ENCODE results near the gene VPS13C.

Gene VPS13C

DNA sequence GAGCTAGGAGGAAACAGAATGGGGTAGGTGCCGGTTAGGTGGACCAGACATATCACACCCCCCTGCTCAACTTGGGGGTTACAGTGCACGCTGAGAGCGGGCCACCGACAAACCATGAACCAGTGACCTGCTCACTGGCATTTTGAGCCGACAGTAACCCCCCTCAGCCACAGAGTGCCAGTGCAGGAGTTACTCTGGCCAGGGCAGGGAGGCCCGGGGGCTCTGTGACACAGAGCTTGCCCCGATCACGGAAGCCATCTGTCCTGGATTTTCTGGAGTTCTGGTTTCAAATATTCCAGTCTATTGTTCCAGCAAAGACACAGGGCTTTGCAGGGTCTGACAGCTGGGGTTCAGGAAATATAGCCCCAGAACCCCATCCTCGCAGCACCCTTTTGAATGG is 225.2 kb downstream of the VPS13C start:
- Histone ChIP-seq H3K4me2 (ENCODE audit: low read length) (no peak overlapping the region), H3K36me3 (ENCODE audit: insufficient read depth, low read length) (no peaks in the 10 kb centered on the region)

DNA sequence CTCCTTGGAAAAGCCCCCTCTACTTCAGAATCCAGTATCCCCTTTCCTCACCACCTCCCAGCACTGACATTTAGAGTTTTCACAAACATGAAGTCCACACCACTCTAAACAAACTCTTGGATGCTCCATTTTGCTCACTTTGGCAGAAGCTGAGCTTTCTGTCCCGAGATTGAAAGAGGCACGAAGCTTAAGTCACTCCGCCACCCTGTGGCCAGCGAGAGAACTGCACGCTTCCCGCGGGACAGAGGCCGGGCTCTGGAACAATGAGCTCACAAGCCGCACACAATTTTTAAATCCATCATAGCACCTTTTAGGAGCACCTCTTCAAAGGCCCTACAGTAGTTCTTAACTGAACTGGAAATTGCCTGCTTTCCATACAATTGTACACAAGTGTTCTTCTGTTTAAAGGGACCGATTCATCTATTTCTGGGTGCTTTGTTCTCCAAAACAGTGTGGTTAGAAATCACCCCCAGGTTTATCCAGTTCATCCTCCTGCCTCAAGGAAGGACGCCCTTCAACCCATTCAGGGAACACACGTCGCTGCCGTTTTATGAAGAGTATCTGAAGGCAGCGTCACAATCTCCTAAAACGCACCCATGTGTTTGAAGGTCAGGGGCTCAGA is 226.1 kb downstream of the VPS13C start:
- no peak overlapping the region for H3K4me3 ChIP-seq (ENCODE audit: low read depth, low read length, poor library complexity, severe bottlenecking)
- H3K27ac ChIP-seq (ENCODE audit: low read depth, low read length, poor library complexity, severe bottlenecking): no peak overlapping the region
- no peaks in the 10 kb centered on the region for H3K9me2 ChIP-seq (ENCODE audit: low read depth, low read length)

More for the DNA sequence above, 225.2 kb downstream of the VPS13C start:
- no peak overlapping the region for H2AFZ ChIP-seq (ENCODE audit: low read length)
- H3K9me2 ChIP-seq (ENCODE audit: low read depth, low read length): no peaks in the 10 kb centered on the region
- no peaks in the 10 kb centered on the region for H3K4me1 ChIP-seq (ENCODE audit: insufficient read depth, low read length, severe bottlenecking)
- H3F3A ChIP-seq (ENCODE audit: insufficient read depth, low read length): no peaks in the 10 kb centered on the region
- no peak overlapping the region for H3K27ac ChIP-seq (ENCODE audit: low read depth, low read length, poor library complexity, severe bottlenecking)
- no peak overlapping the region for H3K9ac ChIP-seq (ENCODE audit: low read length)
- H4K20me1 ChIP-seq (ENCODE audit: insufficient read depth, low read length): no peaks in the 10 kb centered on the region
- no peak overlapping the region for H3K4me3 ChIP-seq (ENCODE audit: low read depth, low read length, poor library complexity, severe bottlenecking)
- TF ChIP-seq, protein P1, sequence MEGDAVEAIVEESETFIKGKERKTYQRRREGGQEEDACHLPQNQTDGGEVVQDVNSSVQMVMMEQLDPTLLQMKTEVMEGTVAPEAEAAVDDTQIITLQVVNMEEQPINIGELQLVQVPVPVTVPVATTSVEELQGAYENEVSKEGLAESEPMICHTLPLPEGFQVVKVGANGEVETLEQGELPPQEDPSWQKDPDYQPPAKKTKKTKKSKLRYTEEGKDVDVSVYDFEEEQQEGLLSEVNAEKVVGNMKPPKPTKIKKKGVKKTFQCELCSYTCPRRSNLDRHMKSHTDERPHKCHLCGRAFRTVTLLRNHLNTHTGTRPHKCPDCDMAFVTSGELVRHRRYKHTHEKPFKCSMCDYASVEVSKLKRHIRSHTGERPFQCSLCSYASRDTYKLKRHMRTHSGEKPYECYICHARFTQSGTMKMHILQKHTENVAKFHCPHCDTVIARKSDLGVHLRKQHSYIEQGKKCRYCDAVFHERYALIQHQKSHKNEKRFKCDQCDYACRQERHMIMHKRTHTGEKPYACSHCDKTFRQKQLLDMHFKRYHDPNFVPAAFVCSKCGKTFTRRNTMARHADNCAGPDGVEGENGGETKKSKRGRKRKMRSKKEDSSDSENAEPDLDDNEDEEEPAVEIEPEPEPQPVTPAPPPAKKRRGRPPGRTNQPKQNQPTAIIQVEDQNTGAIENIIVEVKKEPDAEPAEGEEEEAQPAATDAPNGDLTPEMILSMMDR (IDR thresholded peaks at IDR 0.05; ENCODE audit: low read length): no peak
- TF ChIP-seq EZH2 (IDR thresholded peaks at IDR 0.05; ENCODE audit: borderline replicate concordance, low read length): no peak
- H3K79me2 ChIP-seq (ENCODE audit: insufficient read depth, low read length): no peaks in the 10 kb centered on the region
- H3K27me3 ChIP-seq (ENCODE audit: insufficient read depth, low read length): 0 out of 2 replicates have a peak, but pooled peaks cover 5% of the 10 kb centered on the region
- H3K9me3 ChIP-seq (ENCODE audit: low read length): no peaks in the 10 kb centered on the region

GRCh38 chr15:61832223-61832622 is 228.0 kb downstream of the VPS13C start:
- H3K4me1 ChIP-seq (ENCODE audit: insufficient read depth, low read length, severe bottlenecking): no peaks in the 10 kb centered on the region
- no peaks in the 10 kb centered on the region for H3K9me3 ChIP-seq (ENCODE audit: low read length)
- no peak overlapping the region for H3K4me3 ChIP-seq (ENCODE audit: low read depth, low read length, poor library complexity, severe bottlenecking)
- H3K27ac ChIP-seq (ENCODE audit: low read depth, low read length, poor library complexity, severe bottlenecking): no peak overlapping the region
- H3K9ac ChIP-seq (ENCODE audit: low read length): no peak overlapping the region
- H3K4me2 ChIP-seq (ENCODE audit: low read length): no peak overlapping the region
- peaks cover 9% of the 10 kb centered on the region; the same call in 1 of the 2 replicates for H3K27me3 ChIP-seq (ENCODE audit: insufficient read depth, low read length)
- no peaks in the 10 kb centered on the region for H3F3A ChIP-seq (ENCODE audit: insufficient read depth, low read length)
- H3K36me3 ChIP-seq (ENCODE audit: insufficient read depth, low read length): no peaks in the 10 kb centered on the region
- no peak overlapping the region for H2AFZ ChIP-seq (ENCODE audit: low read length)
- no peaks in the 10 kb centered on the region for H3K9me2 ChIP-seq (ENCODE audit: low read depth, low read length)
- TF ChIP-seq, protein P1 (IDR thresholded peaks at IDR 0.05; ENCODE audit: low read length): no peak
- TF ChIP-seq EZH2 (IDR thresholded peaks at IDR 0.05; ENCODE audit: borderline replicate concordance, low read length): no peak
- H4K20me1 ChIP-seq (ENCODE audit: insufficient read depth, low read length): no peaks in the 10 kb centered on the region
- no peaks in the 10 kb centered on the region for H3K79me2 ChIP-seq (ENCODE audit: insufficient read depth, low read length)

More for the DNA sequence above, 226.1 kb downstream of the VPS13C start:
- Histone ChIP-seq H3K4me1 (ENCODE audit: insufficient read depth, low read length, severe bottlenecking) (no peaks in the 10 kb centered on the region), H3K36me3 (ENCODE audit: insufficient read depth, low read length) (no peaks in the 10 kb centered on the region), H4K20me1 (ENCODE audit: insufficient read depth, low read length) (no peaks in the 10 kb centered on the region), H3K79me2 (ENCODE audit: insufficient read depth, low read length) (no peaks in the 10 kb centered on the region), H3K9me3 (ENCODE audit: low read length) (no peaks in the 10 kb centered on the region), H3K4me2 (ENCODE audit: low read length) (no peak overlapping the region), H3F3A (ENCODE audit: insufficient read depth, low read length) (no peaks in the 10 kb centered on the region), H3K27me3 (ENCODE audit: insufficient read depth, low read length) (0 out of 2 replicates have a peak, but pooled peaks cover 9% of the 10 kb centered on the region), H3K9ac (ENCODE audit: low read length) (no peak overlapping the region), H2AFZ (ENCODE audit: low read length) (no peak overlapping the region)
- TF ChIP-seq, protein P1 (IDR thresholded peaks at IDR 0.05; ENCODE audit: low read length): peak; percentile 92
- no peak for TF ChIP-seq EZH2 (IDR thresholded peaks at IDR 0.05; ENCODE audit: borderline replicate concordance, low read length)

Data from OCI-LY1 (cell line).